GM12878 (cell line): ENCODE results near the gene RAB11A. TPM values are rescaled to one million over a fixed set of nuclear protein-coding genes. Genes with fewer than 3 reads are reported as not detected.

Source experiments
- CBFB ChIP-seq: IDR thresholded peaks from 2 replicates; pipeline ENCODE4 v1.6.1; 2016; ENCODE audit warnings: antibody characterized with exemption, low read depth
- CHD1 ChIP-seq: IDR thresholded peaks from 2 replicates; pipeline ENCODE4 v1.6.1; 2012; ENCODE audit warnings: low read depth, low read length, improper control_type of control experiment
- CHD4 ChIP-seq: fragments of 200-600 bp; sonication (generic); IDR thresholded peaks from 2 replicates; pipeline ENCODE4 v1.6.1; 2016; ENCODE audit warnings: mild to moderate bottlenecking
- ESRRA ChIP-seq: IDR thresholded peaks from 2 replicates; pipeline ENCODE4 v1.6.1; 2012; ENCODE audit warnings: mild to moderate bottlenecking, low read length, improper control_type of control experiment
- HDAC2 ChIP-seq: fragments of 200-600 bp; sonication (generic); IDR thresholded peaks from 2 replicates; pipeline ENCODE4 v1.6.1; 2017
- IKZF2 ChIP-seq, 2 experiments: fragments of 450-650 bp; IDR thresholded peaks; 2 replicates each; pipeline ENCODE4 v1.6.1; 2017; ENCODE audit warnings: mild to moderate bottlenecking in 2 of 2, moderate library complexity in 2 of 2
- IRF4 ChIP-seq: IDR thresholded peaks from 2 replicates; pipeline ENCODE4 v1.6.1; 2011; ENCODE audit warnings: low read depth, low read length
- JUNB ChIP-seq: IDR thresholded peaks from 2 replicates; pipeline ENCODE4 v1.6.1; 2016; ENCODE audit warnings: antibody characterized with exemption, mild to moderate bottlenecking
- KAT2A ChIP-seq: conservative IDR thresholded peaks from 2 replicates; pipeline ENCODE4 v1.6.1; 2011; ENCODE audit warnings: low read depth, low read length; ENCODE audit not compliant: control insufficient read depth
- KLF5 ChIP-seq: fragments of 450-650 bp; IDR thresholded peaks from 2 replicates; pipeline ENCODE4 v1.6.1; 2014; ENCODE audit warnings: mild to moderate bottlenecking; ENCODE audit not compliant: partially characterized antibody
- MEF2B ChIP-seq: fragments of 450-650 bp; IDR thresholded peaks from 2 replicates; pipeline ENCODE4 v1.6.1; 2018; ENCODE audit warnings: mild to moderate bottlenecking, moderate library complexity; ENCODE audit not compliant: partially characterized antibody, poor library complexity, severe bottlenecking
- MTA3 ChIP-seq: IDR thresholded peaks from 2 replicates; pipeline ENCODE4 v1.6.1; 2012; ENCODE audit warnings: low read length, inconsistent platforms, borderline replicate concordance
- MYC ChIP-seq: IDR thresholded peaks from 2 replicates; pipeline ENCODE4 v1.6.1; 2011; ENCODE audit warnings: mild to moderate bottlenecking, low read length, moderate library complexity, inconsistent platforms; ENCODE audit not compliant: insufficient read depth, insufficient replicate concordance, insufficient read length, severe bottlenecking
- PAX5 ChIP-seq: IDR thresholded peaks from 2 replicates; pipeline ENCODE4 v1.6.1; 2011; ENCODE audit warnings: low read depth, low read length, borderline replicate concordance
- POLR2A ChIP-seq: IDR thresholded peaks from 2 replicates; pipeline ENCODE4 v1.6.1; 2011; ENCODE audit warnings: low read depth, mild to moderate bottlenecking, low read length
- POU2F2 ChIP-seq: IDR thresholded peaks from 3 replicates; pipeline ENCODE4 v1.6.1; 2011; ENCODE audit warnings: low read depth, mild to moderate bottlenecking, low read length, borderline replicate concordance
- RAD21 ChIP-seq: IDR thresholded peaks from 2 replicates; pipeline ENCODE4 v1.6.1; 2011; ENCODE audit warnings: mild to moderate bottlenecking, low read depth, low read length, moderate library complexity; ENCODE audit not compliant: insufficient read depth
- RAD51 ChIP-seq: fragments of 450-650 bp; IDR thresholded peaks from 2 replicates; pipeline ENCODE4 v1.6.1; 2016; ENCODE audit warnings: moderate library complexity, mild to moderate bottlenecking, inconsistent platforms
- RBBP5 ChIP-seq: fragments of 200-600 bp; sonication (generic); conservative IDR thresholded peaks from 2 replicates; pipeline ENCODE4 v1.6.1; 2016
- SMARCA5 ChIP-seq: fragments of 450-650 bp; IDR thresholded peaks from 2 replicates; pipeline ENCODE4 v1.6.1; 2017; ENCODE audit warnings: mild to moderate bottlenecking
- SMC3 ChIP-seq: IDR thresholded peaks from 2 replicates; pipeline ENCODE4 v1.6.1; 2011; ENCODE audit warnings: low read length, improper control_type of control experiment, borderline replicate concordance
- polyA plus RNA-seq, 11 experiments: library from polyadenylated mRNA; depleted of rRNA in 4 of 11; unstranded in 6 of 11; stranded (reverse) in 5 of 11; fragments of >200 nt; fragmentation: Nextera tagmentation in 4 of 11; fragmentation: Illumina TruSeq in 1 of 11; extraction: Ambion mirVana in 4 of 11; extraction: Trizol in 1 of 11; gene quantifications; 1 replicate in 1 of 11; 2 replicates in 10 of 11; pipeline versions ENCODE4 v1.2.1 to v1.2.3, GENCODE V29; 2011 to 2016; ENCODE audit warnings: inconsistent platforms in 2 of 11, missing spikeins in 2 of 11, low read depth in 1 of 11
- total RNA-seq, 4 experiments: library from RNA; depleted of rRNA in 3 of 4; stranded (reverse); fragments of >200 nt in 3 of 4; fragmentation: Illumina TruSeq in 1 of 4; extraction: Trizol in 1 of 4; gene quantifications; 2 replicates each; pipeline versions ENCODE4 v1.2.1 to v1.2.3, GENCODE V29; 2013 to 2021
- TF ChIP-seq, protein P1 (sequence below): IDR thresholded peaks from 2 replicates; pipeline ENCODE4 v1.6.1; 2012; ENCODE audit warnings: improper control_type of control experiment, low read depth, low read length; ENCODE audit not compliant: insufficient replicate concordance
- TF ChIP-seq, protein P2 (sequence below): fragments of 450-650 bp; IDR thresholded peaks from 2 replicates; pipeline ENCODE4 v1.6.1; 2016; ENCODE audit warnings: mild to moderate bottlenecking
- TF ChIP-seq, protein P3 (sequence below): fragments of 450-650 bp; conservative IDR thresholded peaks from 2 replicates; pipeline ENCODE4 v1.6.1; 2017; ENCODE audit warnings: mild to moderate bottlenecking, moderate library complexity

Gene RAB11A
- total and polyA plus RNA-seq, 10 of the 15 experiments (the other 5 are each of a cell fraction or from before 2014, with no cell fraction given) = 128 to 387 (median 224) TPM

DNA sequence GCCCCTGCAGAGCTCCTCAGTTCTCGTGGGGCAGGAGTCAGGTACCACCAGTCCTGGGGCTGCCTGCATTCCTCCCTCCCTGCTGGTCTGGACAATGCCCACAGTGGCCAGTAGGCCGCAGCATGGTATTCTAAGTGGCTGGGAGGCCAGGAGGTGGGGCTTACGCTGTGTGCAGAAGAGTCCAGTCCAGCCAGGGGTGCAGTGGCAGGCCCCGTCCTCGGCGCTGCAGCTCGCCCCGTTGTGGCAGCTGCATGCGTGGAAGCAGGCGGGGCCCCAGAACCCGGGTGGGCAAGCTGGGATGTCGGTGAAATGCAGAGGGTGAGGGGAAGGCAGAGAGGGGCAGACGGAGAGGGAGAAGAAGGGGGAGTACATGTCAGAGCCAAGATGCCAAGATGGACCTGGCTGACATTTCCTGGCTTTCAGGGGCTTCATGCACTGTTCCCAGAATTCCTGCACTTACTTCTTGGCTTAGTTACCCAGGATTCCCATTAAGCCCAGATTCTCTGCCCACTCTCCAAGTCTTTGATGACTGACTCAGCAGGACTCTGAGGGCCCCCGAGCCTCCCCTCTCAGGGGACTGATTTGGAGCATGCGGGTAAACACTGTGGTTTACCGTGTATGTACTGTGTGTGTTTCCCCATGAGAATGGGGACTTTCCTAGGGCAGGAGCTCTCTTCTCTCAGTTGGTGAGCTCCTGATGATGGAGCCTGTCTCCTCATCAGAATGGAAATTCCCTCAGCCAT, 47.5 kb downstream of the RAB11A start (continued):
- TF ChIP-seq CHD1 = peak; percentile 30; the same call in 1 of the 2 replicates
- TF ChIP-seq RAD21 = peak; percentile 90
- TF ChIP-seq POLR2A = 0 out of 2 replicates have a peak, but pooled peaks have one; percentile 13
- TF ChIP-seq CHD4 = no peak
- TF ChIP-seq PAX5 = peak; percentile 85
- no peak for TF ChIP-seq MYC
- no peak for TF ChIP-seq IRF4
- peak; percentile 60; the same call in 1 of the 2 replicates for TF ChIP-seq MTA3
- peak; percentile 52 for TF ChIP-seq KLF5
- peak; percentile 62 for TF ChIP-seq SMC3
- no peak for TF ChIP-seq KAT2A
- TF ChIP-seq, protein P1, sequence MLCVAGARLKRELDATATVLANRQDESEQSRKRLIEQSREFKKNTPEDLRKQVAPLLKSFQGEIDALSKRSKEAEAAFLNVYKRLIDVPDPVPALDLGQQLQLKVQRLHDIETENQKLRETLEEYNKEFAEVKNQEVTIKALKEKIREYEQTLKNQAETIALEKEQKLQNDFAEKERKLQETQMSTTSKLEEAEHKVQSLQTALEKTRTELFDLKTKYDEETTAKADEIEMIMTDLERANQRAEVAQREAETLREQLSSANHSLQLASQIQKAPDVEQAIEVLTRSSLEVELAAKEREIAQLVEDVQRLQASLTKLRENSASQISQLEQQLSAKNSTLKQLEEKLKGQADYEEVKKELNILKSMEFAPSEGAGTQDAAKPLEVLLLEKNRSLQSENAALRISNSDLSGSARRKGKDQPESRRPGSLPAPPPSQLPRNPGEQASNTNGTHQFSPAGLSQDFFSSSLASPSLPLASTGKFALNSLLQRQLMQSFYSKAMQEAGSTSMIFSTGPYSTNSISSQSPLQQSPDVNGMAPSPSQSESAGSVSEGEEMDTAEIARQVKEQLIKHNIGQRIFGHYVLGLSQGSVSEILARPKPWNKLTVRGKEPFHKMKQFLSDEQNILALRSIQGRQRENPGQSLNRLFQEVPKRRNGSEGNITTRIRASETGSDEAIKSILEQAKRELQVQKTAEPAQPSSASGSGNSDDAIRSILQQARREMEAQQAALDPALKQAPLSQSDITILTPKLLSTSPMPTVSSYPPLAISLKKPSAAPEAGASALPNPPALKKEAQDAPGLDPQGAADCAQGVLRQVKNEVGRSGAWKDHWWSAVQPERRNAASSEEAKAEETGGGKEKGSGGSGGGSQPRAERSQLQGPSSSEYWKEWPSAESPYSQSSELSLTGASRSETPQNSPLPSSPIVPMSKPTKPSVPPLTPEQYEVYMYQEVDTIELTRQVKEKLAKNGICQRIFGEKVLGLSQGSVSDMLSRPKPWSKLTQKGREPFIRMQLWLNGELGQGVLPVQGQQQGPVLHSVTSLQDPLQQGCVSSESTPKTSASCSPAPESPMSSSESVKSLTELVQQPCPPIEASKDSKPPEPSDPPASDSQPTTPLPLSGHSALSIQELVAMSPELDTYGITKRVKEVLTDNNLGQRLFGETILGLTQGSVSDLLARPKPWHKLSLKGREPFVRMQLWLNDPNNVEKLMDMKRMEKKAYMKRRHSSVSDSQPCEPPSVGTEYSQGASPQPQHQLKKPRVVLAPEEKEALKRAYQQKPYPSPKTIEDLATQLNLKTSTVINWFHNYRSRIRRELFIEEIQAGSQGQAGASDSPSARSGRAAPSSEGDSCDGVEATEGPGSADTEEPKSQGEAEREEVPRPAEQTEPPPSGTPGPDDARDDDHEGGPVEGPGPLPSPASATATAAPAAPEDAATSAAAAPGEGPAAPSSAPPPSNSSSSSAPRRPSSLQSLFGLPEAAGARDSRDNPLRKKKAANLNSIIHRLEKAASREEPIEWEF = peak; percentile 94
- no peak for TF ChIP-seq RAD51
- peak; percentile 86; the same call in 1 of the 3 replicates for TF ChIP-seq POU2F2
- peak; percentile 41 for TF ChIP-seq JUNB
- TF ChIP-seq, protein P2, sequence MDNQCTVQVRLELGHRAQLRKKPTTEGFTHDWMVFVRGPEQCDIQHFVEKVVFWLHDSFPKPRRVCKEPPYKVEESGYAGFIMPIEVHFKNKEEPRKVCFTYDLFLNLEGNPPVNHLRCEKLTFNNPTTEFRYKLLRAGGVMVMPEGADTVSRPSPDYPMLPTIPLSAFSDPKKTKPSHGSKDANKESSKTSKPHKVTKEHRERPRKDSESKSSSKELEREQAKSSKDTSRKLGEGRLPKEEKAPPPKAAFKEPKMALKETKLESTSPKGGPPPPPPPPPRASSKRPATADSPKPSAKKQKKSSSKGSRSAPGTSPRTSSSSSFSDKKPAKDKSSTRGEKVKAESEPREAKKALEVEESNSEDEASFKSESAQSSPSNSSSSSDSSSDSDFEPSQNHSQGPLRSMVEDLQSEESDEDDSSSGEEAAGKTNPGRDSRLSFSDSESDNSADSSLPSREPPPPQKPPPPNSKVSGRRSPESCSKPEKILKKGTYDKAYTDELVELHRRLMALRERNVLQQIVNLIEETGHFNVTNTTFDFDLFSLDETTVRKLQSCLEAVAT = peak; percentile 76
- TF ChIP-seq, protein P3, sequence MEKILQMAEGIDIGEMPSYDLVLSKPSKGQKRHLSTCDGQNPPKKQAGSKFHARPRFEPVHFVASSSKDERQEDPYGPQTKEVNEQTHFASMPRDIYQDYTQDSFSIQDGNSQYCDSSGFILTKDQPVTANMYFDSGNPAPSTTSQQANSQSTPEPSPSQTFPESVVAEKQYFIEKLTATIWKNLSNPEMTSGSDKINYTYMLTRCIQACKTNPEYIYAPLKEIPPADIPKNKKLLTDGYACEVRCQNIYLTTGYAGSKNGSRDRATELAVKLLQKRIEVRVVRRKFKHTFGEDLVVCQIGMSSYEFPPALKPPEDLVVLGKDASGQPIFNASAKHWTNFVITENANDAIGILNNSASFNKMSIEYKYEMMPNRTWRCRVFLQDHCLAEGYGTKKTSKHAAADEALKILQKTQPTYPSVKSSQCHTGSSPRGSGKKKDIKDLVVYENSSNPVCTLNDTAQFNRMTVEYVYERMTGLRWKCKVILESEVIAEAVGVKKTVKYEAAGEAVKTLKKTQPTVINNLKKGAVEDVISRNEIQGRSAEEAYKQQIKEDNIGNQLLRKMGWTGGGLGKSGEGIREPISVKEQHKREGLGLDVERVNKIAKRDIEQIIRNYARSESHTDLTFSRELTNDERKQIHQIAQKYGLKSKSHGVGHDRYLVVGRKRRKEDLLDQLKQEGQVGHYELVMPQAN = peak; percentile 53; the same call in 1 of the 2 replicates
- peak; percentile 62; the same call in 1 of the 2 replicates for TF ChIP-seq SMARCA5
- TF ChIP-seq RBBP5 = no peak
- TF ChIP-seq MEF2B = peak; percentile 99
- peak; percentile 72 for TF ChIP-seq CBFB
- no peak for TF ChIP-seq ESRRA
- TF ChIP-seq IKZF2 (IDR thresholded peaks at IDR 0.05) = peak; percentile 91 to 94
- no peak for TF ChIP-seq HDAC2
